Stimulated activated CD4-positive, alpha-beta T cell treated with anti-CD3 and anti-CD28 coated beads, Interleukin-4, amount 100 ng/mL, for 1 hour (primary cell): ENCODE measurements around the gene ZNF439.
"Not testable (repeated sequence)": the region's sequence is repeated elsewhere in the genome, so short reads cannot be mapped to it uniquely, and the experiment has no call there.

Experiments used
- DNase-seq: peaks from one replicate; pipeline ENCODE4 v3.0.0-alpha.2; 2020

The ZNF439 gene

DNA sequence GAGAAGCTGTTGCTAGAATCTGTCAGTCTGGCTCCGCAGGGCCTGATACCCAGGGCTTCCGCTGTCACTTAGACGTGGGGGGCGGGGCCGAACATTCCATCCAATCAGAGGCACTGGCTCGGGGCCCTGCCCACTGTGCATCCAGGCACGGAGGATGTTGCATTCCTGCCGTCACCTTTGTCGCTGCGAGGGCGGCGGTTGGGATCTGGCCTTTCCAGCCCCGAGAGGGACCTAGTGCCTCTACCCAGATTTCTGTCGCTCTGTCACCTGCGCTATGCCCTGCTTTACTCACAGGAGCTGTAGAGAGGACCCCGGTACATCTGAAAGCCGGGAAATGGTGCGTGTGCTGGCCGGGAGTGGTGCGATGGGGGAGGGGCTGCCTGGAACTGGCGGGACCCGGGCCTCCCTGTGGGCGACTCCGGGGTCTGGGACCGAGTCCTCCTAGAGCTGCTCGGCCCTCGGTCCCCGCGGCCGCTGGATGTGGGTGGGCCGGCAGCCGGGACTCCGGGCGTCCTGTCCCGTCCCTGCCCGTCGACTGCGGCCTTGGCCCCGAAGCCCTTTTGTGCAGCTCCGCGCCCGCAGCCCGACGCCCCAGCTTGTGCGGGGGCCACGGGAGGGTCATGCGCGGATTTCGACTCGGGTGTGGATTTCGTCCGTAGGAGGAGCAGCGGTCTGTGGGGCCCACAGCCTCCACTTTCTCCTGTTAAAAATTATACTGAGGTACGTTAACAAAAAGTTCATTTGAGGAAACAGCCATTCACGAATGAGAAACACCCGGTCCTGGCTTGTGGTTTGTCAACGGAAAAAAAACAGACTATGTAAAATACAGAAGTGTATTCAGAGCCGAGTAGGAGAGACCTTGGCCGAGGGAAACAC, at the start of gene ZNF439:
Gene ZNF439 (plus strand): TSS at position 133 of the 876 bp plus-strand sequence. CDS start 142 bp downstream, at position 275.
- peak; percentile 91 for DNase-seq

DNA sequence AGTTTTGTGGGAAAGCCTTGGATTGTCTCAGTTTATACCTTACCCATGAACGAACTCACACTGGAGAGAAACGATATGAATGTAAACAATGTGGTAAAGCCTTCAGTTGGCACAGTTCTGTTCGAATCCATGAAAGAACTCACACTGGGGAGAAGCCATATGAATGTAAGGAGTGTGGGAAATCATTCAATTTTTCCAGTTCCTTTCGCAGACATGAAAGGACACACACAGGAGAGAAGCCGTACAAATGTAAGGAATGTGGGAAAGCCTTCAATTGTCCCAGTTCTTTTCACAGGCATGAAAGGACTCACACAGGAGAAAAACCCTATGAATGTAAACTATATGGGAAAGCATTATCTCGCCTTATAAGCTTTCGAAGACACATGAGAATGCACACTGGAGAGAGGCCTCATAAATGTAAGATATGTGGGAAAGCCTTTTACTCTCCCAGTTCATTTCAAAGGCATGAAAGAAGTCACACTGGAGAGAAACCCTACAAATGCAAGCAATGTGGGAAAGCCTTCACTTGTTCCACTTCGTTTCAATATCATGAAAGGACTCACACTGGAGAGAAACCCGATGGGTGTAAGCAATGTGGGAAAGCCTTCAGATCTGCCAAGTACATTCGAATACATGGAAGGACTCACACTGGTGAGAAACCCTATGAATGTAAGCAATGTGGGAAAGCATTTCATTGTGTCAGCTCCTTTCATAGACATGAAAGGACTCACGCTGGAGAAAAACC, 42.0 kb upstream of the ZNF439 start:
- DNase-seq: no peak

DNA sequence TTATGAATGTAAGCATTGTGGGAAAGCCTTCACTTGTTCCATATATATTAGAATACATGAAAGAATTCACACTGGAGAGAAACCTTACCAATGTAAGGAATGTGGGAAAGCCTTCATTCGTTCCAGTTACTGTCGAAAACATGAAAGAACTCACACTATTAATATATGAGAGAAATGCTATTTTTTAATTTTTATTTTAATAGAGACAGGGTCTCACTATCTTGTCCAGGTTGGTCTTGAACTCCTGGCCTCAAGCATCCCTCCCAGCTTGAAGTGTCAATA, 41.5 kb upstream of the ZNF439 start:
- DNase-seq: no peak

DNA sequence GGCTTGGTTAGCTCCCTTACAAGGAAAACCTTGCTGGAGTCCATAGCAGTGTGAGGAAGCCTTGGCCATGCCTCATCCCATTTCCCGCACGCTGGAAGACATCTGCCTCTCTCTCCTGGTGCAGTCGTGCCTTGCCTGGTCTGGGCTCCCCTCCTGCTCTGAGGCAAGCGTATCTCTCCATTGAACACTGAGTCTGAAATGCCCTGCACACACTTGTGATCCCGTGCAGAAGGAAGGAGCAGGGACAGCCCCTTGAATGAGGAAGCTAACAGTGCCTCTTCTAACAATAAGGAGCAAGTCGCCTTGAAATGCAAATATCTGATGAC, 34.9 kb upstream of the ZNF439 start:
- DNase-seq: no peak

DNA sequence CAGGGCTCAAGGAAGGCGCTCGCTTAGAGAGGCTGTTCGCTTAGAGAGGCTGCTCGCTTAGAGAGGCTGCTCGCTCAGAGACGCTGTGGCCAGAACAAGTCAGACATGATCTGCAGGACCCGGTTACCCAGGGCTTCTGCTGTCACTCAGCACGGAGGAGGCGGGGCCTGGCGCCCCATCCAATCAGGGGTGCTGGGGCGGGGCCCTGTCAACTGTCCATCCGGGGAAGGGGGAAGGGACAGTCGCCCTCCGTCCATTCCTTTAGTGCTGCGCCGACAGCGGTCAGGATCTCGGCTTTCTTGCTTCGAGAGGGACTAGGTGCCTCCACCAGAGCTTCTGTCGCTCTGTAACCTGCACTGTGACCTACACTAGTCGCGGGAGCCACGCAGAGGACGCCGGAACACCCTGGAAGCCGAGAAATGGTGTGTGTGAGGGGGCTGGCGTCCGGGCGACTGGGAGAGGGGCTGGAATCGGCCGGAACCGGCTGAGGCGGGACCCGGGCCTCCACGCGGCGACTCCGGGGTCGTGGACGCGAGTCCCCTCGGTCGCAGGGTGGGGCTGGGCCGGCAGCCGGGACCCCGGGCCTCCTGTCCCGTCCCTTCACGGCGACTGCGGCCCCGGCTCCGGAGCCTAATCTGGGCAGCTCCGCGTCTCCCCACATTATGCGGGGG, 34.4 kb upstream of the ZNF439 start, which contains the start of gene ZNF440:
Gene ZNF440 (plus strand): TSS at position 245 of the 671 bp plus-strand sequence. CDS start 175 bp downstream, at position 420.
- peak; percentile 88 for DNase-seq

DNA sequence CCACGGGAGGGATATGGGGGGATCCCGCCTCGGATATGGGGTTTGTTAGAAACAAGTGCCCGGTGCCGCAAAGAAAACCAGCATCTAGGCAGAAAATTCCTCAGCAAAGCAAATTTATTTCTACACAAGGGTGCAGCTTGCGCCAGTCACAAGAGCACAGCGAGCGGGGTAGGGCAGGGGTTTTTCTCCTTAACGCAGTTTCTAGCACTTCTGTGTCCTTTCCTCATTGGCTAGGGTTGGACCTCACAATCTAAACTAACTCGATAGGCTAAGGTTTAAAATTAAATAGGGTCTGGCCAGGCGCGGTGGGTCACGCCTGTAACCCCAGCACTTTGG, 33.9 kb upstream of the ZNF439 start:
- peak; percentile 2 for DNase-seq

DNA sequence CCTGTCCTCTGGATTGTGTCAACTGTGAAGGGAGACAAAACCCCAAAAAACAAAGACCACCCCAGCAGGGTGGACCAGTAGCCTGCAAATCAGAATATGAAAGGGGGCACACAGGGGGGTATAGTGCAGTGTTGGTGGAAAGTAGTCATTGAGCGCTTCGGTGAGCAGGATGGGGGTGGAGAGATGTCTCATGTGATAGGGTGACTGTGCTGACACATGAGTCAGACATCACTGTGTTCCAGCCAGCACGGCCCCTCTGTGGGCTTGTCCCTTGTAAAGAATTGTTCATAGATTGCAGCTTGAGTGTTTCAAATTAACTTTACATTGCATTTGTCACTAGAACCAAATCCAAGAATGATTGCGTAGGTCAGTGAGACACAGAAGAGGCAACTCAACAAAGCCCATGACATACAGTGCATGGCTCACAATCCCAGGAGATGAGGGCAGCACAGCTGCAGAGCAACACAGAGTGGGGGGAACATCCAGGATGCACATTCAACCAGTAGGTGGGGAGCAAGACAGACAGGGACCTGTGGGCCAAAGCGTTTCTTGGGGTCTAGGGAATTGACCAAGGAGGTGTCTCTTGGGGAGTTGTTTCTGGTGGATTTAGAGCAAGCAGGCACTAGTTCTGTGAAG, 26.9 kb upstream of the ZNF439 start:
- DNase-seq: no peak

DNA sequence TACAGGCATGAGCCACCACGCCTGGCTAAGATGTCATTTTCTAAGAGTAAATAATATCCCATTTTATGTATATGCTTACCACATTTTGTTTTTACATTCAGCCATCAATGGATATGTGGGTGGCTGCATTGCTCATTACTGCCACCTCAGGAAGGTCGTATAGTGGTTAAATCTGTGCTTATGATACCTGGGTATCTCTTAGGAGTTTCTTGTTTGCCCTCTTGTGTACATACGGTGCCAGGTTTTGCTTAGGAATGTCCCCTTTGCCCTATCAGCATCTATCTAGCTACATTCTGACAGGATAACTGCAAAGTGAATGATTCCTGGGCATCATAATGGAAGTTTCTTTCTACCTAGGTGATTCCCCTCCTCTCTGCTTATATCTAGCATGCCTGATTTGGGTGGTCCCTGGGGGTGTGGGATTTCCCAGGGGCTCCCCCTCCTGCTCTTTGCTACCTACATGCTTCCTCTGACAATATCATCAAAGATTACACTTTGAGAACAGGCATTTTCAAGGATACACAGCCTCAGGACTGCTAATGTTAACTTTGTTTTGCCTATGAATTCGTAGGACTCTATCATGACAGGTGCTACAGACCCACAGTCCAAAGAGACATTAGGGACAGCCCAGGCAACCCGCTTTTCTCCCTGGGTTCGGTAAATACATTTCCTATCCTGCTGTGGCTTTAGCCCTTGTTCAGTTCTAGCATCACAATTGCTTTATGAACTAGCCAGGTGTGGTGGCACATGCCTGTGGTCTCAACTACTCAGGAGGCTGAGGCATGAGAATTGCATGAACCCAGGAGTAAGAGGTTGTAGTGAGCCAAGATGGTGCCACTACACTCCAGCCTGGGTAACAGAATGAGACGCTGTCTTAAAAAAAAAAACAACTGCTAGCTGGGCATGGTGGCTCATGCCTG, 19.3 kb upstream of the ZNF439 start:
- not testable (repeated sequence) for DNase-seq

DNA sequence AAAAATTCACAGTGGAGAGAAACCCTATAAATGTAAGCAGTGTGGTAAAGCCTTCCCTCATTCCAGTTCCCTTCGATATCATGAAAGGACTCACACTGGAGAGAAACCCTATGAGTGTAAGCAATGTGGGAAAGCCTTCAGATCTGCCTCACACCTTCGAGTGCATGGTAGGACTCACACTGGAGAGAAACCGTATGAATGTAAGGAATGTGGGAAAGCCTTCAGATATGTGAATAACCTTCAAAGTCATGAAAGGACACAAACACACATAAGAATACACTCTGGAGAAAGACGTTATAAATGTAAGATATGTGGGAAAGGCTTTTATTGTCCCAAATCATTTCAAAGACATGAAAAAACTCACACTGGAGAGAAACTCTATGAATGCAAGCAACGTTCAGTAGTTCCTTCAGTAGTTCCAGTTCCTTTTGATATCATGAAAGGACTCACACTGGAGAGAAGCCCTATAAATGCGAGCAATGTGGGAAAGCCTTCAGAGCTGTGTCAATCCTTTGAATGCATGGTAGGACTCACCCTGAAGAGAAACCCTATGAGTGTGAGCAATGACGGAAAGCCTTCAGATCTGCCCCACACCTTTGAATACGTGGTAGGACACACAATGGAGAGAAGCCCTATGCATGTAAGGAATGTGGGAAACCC, 16.1 kb upstream of the ZNF439 start:
- no peak for DNase-seq

DNA sequence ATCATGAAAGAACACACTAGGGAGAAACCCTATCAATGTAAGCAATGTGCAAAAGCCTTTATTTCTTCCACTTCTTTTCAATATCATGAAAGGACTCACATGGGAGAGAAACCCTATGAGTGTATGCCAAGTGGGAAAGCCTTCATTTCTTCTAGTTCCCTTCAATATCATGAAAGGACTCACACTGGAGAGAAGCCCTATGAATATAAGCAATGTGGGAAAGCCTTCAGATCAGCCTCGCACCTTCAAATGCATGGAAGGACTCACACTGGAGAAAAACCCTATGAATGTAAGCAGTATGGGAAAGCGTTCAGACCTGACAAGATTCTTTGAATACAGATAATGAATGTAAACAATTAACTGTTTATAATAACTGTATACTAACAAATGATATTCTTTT, 15.0 kb upstream of the ZNF439 start:
- DNase-seq: no peak

DNA sequence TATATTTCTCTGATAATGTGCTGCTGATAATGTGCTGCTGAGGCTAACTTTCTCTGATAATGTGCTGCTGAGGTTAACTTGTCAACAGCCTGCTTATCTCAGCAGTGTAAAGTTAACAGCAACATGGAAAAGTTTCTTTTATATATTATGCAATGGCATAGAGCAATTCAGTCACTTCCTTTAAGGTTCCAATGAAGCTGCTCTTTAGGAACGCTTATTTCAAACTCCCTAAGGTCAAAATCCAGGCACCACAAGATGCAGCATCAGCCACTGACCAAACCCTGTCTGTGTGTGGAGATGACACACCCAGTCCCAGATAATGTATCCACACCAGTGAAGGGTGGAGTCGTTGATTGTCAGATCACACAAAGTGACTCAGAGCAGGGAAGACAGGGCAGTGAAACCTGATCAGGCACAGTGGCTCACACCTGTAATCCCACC, 12.9 kb upstream of the ZNF439 start:
- not testable (repeated sequence) for DNase-seq

DNA sequence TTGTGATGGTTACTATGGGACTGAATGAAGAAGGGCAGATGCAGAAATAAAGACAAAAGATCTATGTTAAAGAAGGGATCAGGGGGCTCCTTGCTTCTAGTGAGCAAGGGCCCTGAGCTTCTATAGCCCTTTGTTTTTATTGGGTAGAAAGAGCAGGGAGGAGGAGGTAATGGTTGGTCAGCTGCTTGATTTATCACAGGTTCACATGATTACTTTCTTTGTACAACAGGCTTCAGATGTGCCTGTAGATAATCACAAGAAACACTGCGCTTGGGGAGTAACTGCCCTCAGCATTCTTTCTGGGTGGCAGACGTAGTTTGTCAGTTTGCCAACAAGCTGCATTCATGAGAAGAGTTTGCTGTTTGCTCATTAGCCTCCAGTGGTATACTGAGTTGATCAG, 4.8 kb upstream of the ZNF439 start:
- DNase-seq: no peak

DNA sequence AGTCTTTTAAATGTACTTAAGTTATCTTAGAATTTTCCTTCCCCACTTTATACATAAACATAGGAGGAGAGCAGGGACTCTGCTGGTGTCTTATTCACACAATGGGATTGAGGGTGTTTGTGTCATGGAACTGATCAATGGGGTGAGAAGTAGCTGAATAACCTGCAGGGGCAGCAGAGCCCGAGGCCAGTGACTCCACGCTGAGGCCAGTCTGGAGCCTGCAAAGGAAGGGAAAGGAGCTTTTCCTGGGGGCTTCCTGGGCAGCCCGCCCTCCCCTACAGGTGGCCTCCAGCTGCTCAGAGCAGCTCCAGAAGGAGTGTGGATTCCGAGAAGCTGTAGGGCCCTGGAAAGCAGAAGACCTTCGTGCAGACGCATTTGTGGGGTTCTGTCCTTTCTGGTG, 911 bp upstream of the ZNF439 start:
- DNase-seq: not testable (repeated sequence)

DNA sequence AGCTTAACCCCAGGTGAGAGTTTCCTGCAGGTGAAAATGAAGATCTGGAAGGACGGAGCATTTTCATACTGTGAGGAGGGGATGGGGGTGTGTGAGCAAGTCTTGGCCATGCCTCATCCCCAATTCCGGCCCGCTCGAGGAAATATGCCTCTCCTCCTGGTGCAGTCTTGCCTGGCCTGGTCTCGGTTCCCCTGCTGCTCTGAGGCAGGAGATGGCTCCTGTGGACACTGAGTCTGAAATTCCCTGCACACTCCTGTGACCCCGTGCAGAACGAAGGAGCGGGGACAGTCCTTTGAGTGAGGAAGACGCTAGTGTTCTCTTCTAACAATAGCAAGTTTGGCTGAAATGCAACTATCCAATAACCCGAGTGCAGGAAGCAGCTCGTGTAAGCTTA, 329 bp upstream of the ZNF439 start:
- no peak for DNase-seq

DNA sequence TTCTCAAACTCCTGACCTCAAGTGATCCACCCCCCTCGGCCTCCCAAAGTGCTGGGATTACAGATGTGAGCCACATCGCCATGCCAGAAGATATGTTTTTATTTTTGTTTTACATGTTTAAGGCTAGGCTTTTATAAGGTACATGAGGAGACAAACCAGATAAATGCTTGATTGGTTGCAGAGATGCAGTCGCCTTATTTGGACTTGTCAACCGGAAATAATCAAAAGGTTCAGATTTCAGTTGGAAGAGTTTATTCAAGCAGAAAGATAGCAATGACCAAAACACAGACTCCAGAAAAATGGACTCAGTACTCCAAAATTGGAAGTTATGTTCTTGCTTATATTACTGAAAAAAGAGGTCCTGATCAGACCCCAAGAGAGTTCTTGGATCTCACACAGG, 1.8 kb downstream of the ZNF439 start:
- DNase-seq: not testable (repeated sequence)

DNA sequence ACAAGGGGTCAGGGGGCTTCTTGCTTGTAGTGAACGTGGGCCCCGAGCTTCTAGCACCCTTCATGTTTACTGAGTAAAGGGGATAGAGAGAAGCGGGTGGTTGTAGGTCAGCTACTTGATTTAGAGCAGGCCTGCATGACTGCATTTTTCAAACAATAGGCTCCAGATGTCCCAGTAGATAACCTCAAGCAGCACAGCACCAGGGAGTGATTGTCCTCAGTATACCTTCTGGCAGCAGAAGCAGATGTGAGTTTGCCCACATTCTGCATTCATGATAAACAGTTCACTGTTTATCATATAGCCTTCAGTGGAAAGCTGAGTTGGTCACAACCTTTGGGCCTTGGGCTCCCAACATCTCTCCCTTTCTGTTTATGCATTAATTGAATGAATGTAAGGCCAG, 4.8 kb downstream of the ZNF439 start:
- DNase-seq: no peak

DNA sequence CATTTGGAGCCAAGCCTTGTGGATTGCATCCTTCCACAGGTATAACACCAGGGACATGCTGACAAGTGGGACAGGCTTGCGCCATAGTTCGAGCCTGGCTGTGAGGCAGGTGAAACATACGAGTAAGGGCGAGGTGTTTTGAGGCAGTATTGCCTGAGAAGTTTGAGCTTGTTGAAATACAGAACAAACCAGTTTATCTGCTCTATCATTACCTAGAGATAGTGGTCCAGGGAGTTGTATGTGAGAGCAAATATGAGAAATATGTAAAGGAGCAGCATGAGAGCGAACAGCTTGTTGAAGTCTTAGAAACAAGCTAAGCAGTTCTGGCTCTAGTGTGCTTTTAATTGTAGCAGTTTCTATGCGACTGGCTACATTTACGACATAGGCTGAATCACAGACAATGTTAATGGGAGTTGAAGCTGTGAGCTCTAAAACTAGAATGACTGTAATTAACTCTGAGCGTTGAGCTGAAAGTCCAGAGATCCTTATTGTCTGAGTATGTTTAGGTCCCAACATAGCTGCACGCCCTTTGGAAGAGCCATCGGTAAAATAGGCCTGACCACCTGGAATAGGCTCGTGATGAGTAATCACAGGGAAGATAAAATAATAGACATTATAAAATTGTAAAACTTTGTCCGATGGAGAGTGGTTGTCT, 8.2 kb downstream of the ZNF439 start:
- no peak for DNase-seq

DNA sequence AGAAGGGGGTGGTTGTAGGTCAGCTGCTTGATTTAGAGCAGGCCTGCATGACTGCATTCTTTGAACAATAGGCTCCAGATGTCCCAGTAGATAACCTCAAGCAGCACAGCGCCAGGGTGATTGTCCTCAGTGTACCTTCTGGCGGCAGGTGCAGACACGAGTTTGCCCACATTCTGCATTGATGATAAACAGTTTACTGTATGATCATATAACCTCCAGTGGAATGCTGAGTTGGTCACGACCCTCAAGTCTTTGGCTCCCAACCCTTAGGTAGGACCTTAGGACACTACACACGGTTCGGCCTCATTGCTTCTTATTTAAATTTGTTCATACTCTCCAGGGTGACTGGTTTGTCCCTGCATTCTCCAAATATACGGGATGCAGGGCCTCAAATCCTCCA, 12.2 kb downstream of the ZNF439 start:
- no peak for DNase-seq

DNA sequence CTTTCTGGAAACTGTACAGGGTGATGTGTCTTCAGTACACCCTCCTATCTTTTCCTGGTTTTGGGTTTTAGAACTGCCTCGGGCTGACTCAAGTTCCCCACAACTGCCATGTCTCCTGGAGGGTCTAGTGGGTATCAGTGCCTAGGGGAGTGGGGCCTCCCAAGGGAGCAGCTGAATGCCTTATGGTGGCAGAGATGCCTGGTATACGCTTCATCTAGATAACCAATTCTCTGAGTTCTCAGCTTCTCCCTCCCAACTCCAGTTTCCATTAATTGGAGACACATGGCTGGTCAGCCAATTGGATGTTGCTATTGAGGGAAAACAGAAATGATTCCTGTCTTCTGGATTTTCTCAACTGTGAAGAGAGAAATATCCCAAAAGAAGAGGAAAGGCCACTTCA, 12.8 kb downstream of the ZNF439 start:
- no peak for DNase-seq

DNA sequence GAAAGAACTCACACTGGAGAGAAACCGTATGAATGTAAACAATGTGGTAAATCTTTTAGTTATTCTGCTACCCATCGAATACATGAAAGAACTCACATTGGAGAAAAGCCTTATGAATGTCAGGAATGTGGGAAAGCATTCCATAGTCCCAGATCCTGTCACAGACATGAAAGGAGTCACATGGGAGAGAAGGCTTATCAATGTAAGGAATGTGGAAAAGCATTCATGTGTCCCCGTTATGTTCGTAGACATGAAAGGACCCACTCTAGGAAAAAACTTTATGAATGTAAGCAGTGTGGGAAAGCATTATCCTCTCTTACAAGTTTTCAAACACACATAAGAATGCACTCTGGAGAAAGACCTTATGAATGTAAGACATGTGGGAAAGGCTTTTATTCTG, 19.2 kb downstream of the ZNF439 start:
- not testable (repeated sequence) for DNase-seq

DNA sequence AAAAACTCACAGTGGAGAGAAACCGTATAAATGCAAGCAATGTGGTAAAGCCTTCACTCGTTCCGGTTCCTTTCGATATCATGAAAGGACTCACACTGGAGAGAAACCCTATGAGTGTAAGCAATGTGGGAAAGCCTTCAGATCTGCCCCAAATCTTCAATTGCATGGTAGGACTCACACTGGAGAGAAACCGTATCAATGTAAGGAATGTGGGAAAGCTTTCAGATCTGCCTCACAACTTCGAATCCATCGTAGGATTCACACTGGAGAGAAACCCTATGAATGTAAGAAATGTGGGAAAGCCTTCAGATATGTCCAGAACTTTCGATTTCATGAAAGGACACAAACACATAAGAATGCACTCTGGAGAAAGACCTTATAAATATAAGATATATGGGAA, 19.7 kb downstream of the ZNF439 start:
- DNase-seq: no peak
